ENCODE results near the gene PPIL1. TPM values are rescaled to one million over a fixed set of nuclear protein-coding genes. Genes with fewer than 3 reads are reported as not detected.

PPIL1 gene
- total and polyA plus RNA-seq, 2 of the 8 experiments (the other 6 are each of a cell fraction or from before 2014, with no cell fraction given), result 83.7 to 86.5 TPM

GRCh38 chr6:36829919-36830544, 44.6 kb downstream of the PPIL1 start (continued):
- TF ChIP-seq HDAC6 (IDR thresholded peaks at IDR 0.05; ENCODE audit: low read depth, low read length), result no peak
- TF ChIP-seq CHD2 (IDR thresholded peaks at IDR 0.05; ENCODE audit: low read length), result no peak
- no peak for TF ChIP-seq TEAD4 (IDR thresholded peaks at IDR 0.05; ENCODE audit: low read depth, low read length)
- no peak for TF ChIP-seq MAFK (IDR thresholded peaks at IDR 0.05; ENCODE audit: low read depth, low read length)
- no peak for TF ChIP-seq KDM1A (IDR thresholded peaks at IDR 0.05; ENCODE audit: borderline replicate concordance, low read length)
